Measurements from ENCODE around the gene PIK3R2. TPM values are rescaled to one million over a fixed set of nuclear protein-coding genes. Genes with fewer than 3 reads are reported as not detected.

PIK3R2 gene
- total RNA-seq, 1 donor: 36.7 TPM

DNA sequence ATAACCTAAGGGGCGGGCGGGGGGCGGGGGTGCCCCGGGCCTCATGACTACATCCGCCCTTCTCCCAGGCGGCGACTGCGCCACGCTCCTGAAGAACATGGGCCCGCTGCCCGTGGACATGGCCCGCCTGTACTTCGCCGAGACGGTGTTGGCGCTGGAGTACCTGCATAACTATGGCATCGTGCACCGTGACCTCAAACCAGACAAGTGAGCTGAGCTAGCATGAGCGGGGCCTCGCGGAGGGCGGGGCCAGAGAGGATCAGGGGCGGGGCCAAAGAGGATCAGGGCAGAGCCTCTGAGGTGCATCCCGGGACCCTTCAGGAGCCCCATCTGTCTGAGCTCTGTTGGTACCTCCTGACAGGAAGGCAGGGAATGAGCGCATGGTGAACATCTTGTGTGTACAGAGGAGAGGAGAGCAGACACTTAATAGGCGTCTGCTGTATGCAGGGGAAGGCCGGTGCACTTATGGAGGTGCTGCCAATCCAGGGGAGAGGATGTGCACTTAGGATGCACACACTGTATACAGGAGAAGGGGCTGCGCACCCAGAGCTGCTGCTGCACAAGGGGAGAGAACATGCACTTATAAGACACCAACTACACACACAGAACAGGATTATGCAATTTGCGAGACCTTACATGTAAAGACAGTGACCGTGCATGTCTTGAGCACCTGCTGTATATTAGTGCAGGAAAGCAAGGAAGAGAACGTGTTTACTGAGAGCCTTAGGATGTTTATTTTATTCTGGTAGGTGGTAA is 20.9 kb upstream of the PIK3R2 start:
- no peak for DNase-seq (ENCODE audit: low read depth)
- H3K4me3 ChIP-seq (ENCODE audit: low read depth, low read length): no peak overlapping the region

DNA sequence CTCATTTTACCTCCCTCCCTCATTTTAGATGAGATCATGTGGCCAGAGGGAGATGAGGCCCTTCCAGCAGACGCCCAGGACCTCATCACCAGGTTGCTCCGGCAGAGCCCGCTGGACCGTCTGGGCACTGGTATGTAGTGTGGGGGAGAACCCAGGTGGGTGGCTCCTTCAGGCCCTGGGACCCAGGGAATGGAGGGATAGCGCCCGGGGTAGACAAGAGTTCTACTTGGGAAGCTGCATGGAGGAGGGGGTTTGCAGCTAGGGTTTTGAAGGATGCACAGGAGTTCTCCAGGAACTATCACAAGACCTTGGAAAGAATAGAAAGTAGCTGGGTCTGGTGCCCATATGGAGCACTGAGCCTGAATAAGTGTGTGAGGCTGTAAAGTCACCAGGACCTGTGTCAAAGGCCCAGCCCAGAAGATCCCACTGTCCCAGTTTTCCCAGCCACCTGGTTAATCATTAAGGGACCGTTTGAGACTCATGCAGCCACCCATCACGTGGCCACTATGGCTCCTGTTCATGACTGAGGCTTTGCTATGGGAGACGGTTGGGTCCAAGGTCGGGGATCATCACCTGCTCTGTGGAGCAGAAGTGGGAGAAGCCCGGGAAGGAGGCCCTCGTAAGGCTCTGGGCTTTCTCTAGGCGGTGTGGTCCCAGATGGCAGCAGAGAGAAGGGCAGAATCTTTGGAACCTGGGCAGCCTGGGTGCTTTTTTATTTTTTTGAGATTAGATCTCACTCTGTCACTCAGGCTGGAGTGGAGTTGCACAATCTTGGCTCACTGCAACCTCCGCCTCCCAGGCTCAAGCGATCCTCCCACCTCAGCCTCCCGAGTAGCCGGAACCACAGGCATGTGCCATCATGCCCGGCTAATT is 17.0 kb upstream of the PIK3R2 start:
- no peak for DNase-seq (ENCODE audit: low read depth)
- no peak overlapping the region for H3K4me3 ChIP-seq (ENCODE audit: low read depth, low read length)
- TF ChIP-seq, protein P1, sequence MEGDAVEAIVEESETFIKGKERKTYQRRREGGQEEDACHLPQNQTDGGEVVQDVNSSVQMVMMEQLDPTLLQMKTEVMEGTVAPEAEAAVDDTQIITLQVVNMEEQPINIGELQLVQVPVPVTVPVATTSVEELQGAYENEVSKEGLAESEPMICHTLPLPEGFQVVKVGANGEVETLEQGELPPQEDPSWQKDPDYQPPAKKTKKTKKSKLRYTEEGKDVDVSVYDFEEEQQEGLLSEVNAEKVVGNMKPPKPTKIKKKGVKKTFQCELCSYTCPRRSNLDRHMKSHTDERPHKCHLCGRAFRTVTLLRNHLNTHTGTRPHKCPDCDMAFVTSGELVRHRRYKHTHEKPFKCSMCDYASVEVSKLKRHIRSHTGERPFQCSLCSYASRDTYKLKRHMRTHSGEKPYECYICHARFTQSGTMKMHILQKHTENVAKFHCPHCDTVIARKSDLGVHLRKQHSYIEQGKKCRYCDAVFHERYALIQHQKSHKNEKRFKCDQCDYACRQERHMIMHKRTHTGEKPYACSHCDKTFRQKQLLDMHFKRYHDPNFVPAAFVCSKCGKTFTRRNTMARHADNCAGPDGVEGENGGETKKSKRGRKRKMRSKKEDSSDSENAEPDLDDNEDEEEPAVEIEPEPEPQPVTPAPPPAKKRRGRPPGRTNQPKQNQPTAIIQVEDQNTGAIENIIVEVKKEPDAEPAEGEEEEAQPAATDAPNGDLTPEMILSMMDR (IDR thresholded peaks at IDR 0.05; ENCODE audit: insufficient read depth, low read length): no peak

More for the DNA sequence above, 20.9 kb upstream of the PIK3R2 start:
- TF ChIP-seq, protein P1 (IDR thresholded peaks at IDR 0.05; ENCODE audit: insufficient read depth, low read length): no peak

DNA sequence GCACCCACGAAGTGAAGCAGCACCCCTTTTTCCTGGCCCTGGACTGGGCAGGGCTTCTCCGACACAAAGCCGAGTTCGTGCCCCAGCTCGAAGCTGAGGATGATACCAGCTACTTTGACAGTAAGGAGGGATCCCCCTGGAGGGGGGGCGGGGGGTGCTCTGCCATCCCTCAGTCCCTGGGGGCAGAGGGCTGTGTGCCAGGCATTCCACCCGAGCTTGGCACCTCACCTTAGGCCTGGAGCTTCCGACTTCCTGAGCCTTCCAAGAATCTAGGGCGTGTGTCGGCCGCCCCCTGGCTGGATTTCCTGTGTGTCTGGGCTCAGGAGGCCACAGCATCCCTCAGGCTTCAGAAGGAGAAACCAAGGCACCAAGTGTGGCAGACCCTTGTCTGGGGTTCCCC is 15.7 kb upstream of the PIK3R2 start:
- TF ChIP-seq, protein P1 (IDR thresholded peaks at IDR 0.05; ENCODE audit: insufficient read depth, low read length): no peak
- no peak overlapping the region for H3K4me3 ChIP-seq (ENCODE audit: low read depth, low read length)
- DNase-seq (ENCODE audit: low read depth): no peak

DNA sequence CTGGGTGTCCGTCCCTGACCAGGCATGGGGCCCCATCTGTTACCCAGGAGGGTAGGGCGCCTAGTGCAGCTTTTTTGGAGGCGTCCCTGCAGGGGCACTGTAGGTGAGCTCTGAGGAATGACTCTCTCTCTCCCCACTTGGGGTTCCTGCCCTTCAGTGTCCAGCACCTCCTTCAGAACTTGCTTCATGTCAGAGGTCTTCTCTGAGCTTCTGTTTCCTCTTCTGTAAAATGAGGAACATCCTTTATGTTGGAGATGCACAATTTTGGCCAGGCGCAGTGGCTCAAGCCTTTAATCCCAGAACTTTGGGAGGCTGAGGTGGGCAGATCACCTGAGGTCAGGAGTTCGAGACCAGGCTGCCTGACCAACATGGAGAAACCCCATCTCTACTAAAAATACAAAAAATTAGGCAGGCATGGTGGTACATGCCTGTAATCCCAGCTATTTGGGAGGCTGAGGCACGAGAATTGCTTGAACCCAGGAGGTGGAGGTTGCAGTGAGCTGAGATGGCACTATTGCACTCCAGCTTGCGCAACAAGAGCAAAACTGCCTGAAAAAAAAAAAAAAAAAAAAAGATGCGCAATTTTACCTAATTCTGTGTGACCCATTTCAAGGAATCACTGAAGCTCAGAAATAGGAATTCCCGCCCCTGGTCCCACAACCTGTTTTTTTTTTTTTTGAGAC is 15.2 kb upstream of the PIK3R2 start:
- H3K4me3 ChIP-seq (ENCODE audit: low read depth, low read length): no peak overlapping the region
- DNase-seq (ENCODE audit: low read depth): no peak
- TF ChIP-seq, protein P1 (IDR thresholded peaks at IDR 0.05; ENCODE audit: insufficient read depth, low read length): no peak

DNA sequence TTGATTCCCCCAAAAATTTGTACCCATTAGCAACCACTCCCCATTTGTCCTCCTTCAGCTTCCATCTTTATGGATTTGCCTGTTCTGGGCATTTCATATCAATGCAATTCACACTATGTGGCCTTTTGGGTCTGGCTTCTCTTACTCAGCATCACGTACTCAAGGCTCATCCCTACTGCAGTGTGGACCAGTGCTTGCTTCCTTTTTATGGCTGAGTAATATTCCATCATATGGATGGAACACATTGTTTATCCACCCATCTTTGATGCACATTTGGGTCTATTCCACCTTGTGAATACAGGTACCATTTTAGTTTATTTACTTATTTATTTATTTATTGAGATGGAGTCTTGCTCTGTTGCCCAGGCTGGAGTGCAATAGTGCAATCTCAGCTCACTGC is 12.5 kb upstream of the PIK3R2 start:
- no peak for DNase-seq (ENCODE audit: low read depth)
- TF ChIP-seq, protein P1 (IDR thresholded peaks at IDR 0.05; ENCODE audit: insufficient read depth, low read length): no peak
- H3K4me3 ChIP-seq (ENCODE audit: low read depth, low read length): no peak overlapping the region

DNA sequence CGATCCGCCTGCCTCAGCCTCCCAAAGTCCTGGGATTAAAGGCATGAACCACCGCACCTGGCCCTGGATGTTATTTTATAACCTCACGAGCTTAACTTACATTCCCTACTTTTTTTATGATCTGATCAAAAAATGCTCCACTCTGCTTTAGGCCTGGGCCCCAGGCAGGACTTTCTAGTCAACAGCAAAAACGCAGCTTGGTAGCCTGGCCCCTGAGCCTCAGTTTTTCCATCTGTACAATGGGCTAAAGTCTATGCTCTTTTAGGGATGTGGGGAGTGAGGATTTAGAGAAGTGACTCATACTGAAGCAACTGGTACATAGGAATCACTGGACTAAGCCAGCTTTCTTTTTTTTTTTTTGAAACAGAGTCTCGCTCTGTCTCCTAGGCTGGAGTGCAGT is 11.9 kb upstream of the PIK3R2 start:
- no peak for DNase-seq (ENCODE audit: low read depth)
- H3K4me3 ChIP-seq (ENCODE audit: low read depth, low read length): no peak overlapping the region
- TF ChIP-seq, protein P1 (IDR thresholded peaks at IDR 0.05; ENCODE audit: insufficient read depth, low read length): no peak
